Sigmoid colon (tissue), 7 donors: ENCODE results near the gene SLC9A9. TPM values are rescaled to one million over a fixed set of nuclear protein-coding genes. Genes with fewer than 3 reads are reported as not detected.

Experiments
- DNase-seq: peaks from one replicate; pipeline ENCODE4 v3.0.0-alpha.2; 2019
- H3K27ac ChIP-seq, 4 donors: fragments of 200-600 bp; sonication (generic); one replicate each; pipeline ENCODE4 v1.5.1; 2016 to 2019; ENCODE audit warnings: mild to moderate bottlenecking in 1 of 4
- H3K27me3 ChIP-seq, 3 donors: fragments of 200-600 bp; sonication (generic); one replicate each; pipeline ENCODE4 v1.5.1; 2019; ENCODE audit warnings: mild to moderate bottlenecking in 1 of 3
- H3K36me3 ChIP-seq, 4 donors: fragments of 200-600 bp; sonication (generic); one replicate each; pipeline ENCODE4 v1.5.1; 2016 to 2019
- H3K4me1 ChIP-seq, 4 donors: fragments of 200-600 bp; sonication (generic); one replicate each; pipeline ENCODE4 v1.5.1; 2017 to 2019
- H3K4me3 ChIP-seq, 4 donors: fragments of 200-600 bp; sonication (generic); one replicate each; pipeline ENCODE4 v1.5.1; 2017 to 2019; ENCODE audit warnings: mild to moderate bottlenecking in 2 of 4, moderate library complexity in 1 of 4
- H3K9me3 ChIP-seq, 4 donors: fragments of 200-600 bp in 3 of 4; sonication (generic) in 3 of 4; one replicate each; pipeline versions ENCODE4 v1.5.1 to v1.6.1; 2013 to 2019
- CTCF ChIP-seq, 4 experiments: fragments of 450-650 bp in 3 of 4; fragments of 200-600 bp in 1 of 4; IDR thresholded peaks; one replicate each; pipeline ENCODE4 v1.5.1; 2016 to 2019; ENCODE audit warnings: antibody characterized with exemption in 4 of 4, mild to moderate bottlenecking in 3 of 4, moderate library complexity in 2 of 4
- EP300 ChIP-seq, 4 donors: sonication (generic); formaldehyde crosslinking; IDR thresholded peaks; one replicate each; pipeline ENCODE4 v1.6.1; 2017; ENCODE audit warnings: antibody characterized with exemption in 4 of 4
- POLR2A ChIP-seq, 2 donors: fragments of 450-650 bp; IDR thresholded peaks; one replicate each; pipeline ENCODE4 v1.6.1; 2016; ENCODE audit warnings: antibody characterized with exemption in 2 of 2, mild to moderate bottlenecking in 2 of 2, moderate library complexity in 2 of 2
- POLR2AphosphoS5 ChIP-seq, 4 donors: sonication (generic); formaldehyde crosslinking; IDR thresholded peaks; one replicate each; pipeline ENCODE4 v1.6.1; 2017; ENCODE audit warnings: antibody characterized with exemption in 4 of 4
- WGBS, 2 donors: extraction: QIAGEN DNeasy Blood & Tissue Kit; methylation state at CpG; one replicate each; pipeline ENCODE4 v1.1.7; 2013; 5-methylcytosine and 5-hydroxymethylcytosine counted together
- intact Hi-C: fragments of 100-400 bp; cut with DNase I; formaldehyde crosslinking; loops from one replicate; pipeline ENCODE4 v1.15.1; 2023
- polyA plus RNA-seq, 3 donors: library from polyadenylated mRNA; stranded (reverse); fragments of 200-250 nt; gene quantifications; one replicate each; pipeline ENCODE4 v1.2.3, GENCODE V29; 2013
- total RNA-seq, 4 donors: library from RNA; depleted of rRNA; stranded (reverse); fragments of >200 nt; gene quantifications; one replicate each; pipeline ENCODE4 v1.1.0, GENCODE V29; 2016
- donor health status: healthy with polysubstance abuse.
- donor health status: Bipolar disorder and iron deficiency.
- donor health status: healthy.

SLC9A9 gene
- total and polyA plus RNA-seq, 7 donors, result 2.4 to 29.9 (median 18.9) TPM

DNA sequence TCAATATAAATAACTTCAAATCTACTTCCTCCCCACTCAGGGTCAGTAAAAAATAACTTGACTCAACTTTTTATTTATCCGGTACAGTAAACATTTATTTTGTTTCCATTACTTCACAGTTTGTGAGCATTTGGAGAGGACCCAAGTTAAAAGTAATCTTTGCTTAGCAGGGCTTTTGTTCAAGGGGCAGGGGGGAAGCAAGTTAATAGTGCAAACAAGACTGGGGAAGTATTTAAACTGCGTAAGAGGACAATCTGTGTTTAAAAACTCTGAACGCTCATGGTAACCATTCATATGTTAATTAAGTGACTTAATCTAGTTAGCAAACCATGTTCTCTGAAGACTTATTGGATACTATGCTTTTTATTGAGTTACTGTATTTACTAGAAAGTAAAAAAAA is 346.2 kb downstream of the SLC9A9 start:
- H3K4me1 ChIP-seq, result peaks cover 0 to 2% (median under 1%) of the 10 kb centered on the region in 4 donors
- no peak for DNase-seq
- H3K4me3 ChIP-seq, result no peak overlapping the region
- H3K27ac ChIP-seq, result no peak overlapping the region
- no peaks in the 10 kb centered on the region for H3K9me3 ChIP-seq
- intact Hi-C loops, result no loop called here
- 76 to 81% methylated on average over 3 of the region's 3 CpGs for WGBS, 2 donors
- TF ChIP-seq POLR2AphosphoS5 (IDR thresholded peaks at IDR 0.05) (no peak), CTCF (IDR thresholded peaks at IDR 0.05) (no peak), EP300 (IDR thresholded peaks at IDR 0.05) (no peak), POLR2A (IDR thresholded peaks at IDR 0.05) (no peak)
- H3K27me3 ChIP-seq, result no peaks in the 10 kb centered on the region
- H3K36me3 ChIP-seq, result no peaks in the 10 kb centered on the region

DNA sequence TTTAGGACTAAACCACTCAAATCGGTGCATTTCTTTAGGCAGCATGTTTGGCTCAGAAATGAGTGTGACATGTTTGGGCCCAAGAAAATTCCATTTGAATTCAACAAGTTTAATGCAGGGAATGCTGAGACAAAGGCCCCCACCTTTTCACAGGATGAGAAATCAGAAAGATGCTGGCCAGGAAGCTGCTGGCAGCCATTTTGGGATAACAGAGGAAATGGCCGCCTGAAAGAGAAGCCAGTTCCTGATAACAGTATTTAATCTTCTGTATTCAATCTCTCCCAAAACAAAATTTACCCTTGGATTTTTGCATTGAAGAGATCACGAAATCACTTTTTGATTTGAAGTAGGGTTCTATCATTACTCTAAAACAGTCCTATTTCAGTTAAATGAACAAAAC is 350.9 kb downstream of the SLC9A9 start:
- H3K4me1 ChIP-seq, result peaks cover 0 to 22% (median 17%) of the 10 kb centered on the region in 4 donors
- intact Hi-C loops, result no loop called here
- H3K9me3 ChIP-seq, result no peaks in the 10 kb centered on the region
- no peaks in the 10 kb centered on the region for H3K36me3 ChIP-seq
- no peak overlapping the region for H3K27ac ChIP-seq
- H3K27me3 ChIP-seq, result no peaks in the 10 kb centered on the region
- DNase-seq, result no peak
- TF ChIP-seq POLR2A (IDR thresholded peaks at IDR 0.05) (no peak), EP300 (IDR thresholded peaks at IDR 0.05) (no peak), CTCF (IDR thresholded peaks at IDR 0.05) (no peak), POLR2AphosphoS5 (IDR thresholded peaks at IDR 0.05) (no peak)
- H3K4me3 ChIP-seq, result no peak overlapping the region
- 94 to 98% methylated on average over 3 of the region's 3 CpGs for WGBS, 2 donors

GRCh38 chr3:143496191-143496590 is 352.1 kb downstream of the SLC9A9 start:
- H3K27ac ChIP-seq, result peak overlapping the region; percentile 23 to 67 (median 48)
- intact Hi-C loops, result no loop called here
- H3K27me3 ChIP-seq, result no peaks in the 10 kb centered on the region
- H3K9me3 ChIP-seq, result no peaks in the 10 kb centered on the region
- H3K36me3 ChIP-seq, result no peaks in the 10 kb centered on the region
- no peak for DNase-seq
- 63 to 65% methylated on average over 1 of the region's 1 CpG for WGBS, 2 donors
- no peak overlapping the region for H3K4me3 ChIP-seq
- peaks cover 0 to 22% (median 17%) of the 10 kb centered on the region in 4 donors for H3K4me1 ChIP-seq
- no peak for TF ChIP-seq CTCF (IDR thresholded peaks at IDR 0.05)
- no peak for TF ChIP-seq EP300 (IDR thresholded peaks at IDR 0.05)
- TF ChIP-seq POLR2A (IDR thresholded peaks at IDR 0.05), result no peak
- peak in 3 of 4 donors; percentile 18 to 38 (median 26) for TF ChIP-seq POLR2AphosphoS5 (IDR thresholded peaks at IDR 0.05)

DNA sequence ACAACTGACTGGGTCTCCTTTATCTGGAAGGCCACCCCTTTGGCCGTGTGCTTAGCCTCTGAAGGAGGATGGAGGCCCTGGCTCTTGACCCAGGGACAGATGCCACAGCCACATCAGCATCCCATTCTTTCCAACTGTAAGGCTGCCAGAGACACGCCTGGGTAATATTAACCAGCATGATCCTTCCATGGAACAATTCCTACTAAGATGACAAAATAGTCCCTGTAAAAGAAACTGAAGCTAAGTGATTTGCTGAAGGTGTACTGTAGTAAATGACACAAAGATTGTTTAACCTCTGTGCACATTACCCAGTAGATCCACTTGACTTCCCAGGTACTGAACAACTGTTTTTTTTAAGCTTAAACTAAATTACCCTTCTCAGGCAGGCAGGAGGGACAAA is 352.7 kb downstream of the SLC9A9 start:
- Histone ChIP-seq H3K9me3 (no peaks in the 10 kb centered on the region), H3K27ac (peak overlapping the region in 3 of 4 donors; percentile 44 to 67 (median 53)), H3K4me3 (no peak overlapping the region), H3K27me3 (no peaks in the 10 kb centered on the region), H3K36me3 (no peaks in the 10 kb centered on the region), H3K4me1 (peaks cover 0 to 22% (median 17%) of the 10 kb centered on the region in 4 donors)
- TF ChIP-seq POLR2A (IDR thresholded peaks at IDR 0.05) (no peak), POLR2AphosphoS5 (IDR thresholded peaks at IDR 0.05) (peak; percentile 67 to 85 (median 76))
- DNase-seq, result no peak
- 79 to 82% methylated on average over 2 of the region's 2 CpGs for WGBS, 2 donors
- intact Hi-C loops, result no loop called here

GRCh38 chr3:143486611-143487010 is 361.7 kb downstream of the SLC9A9 start:
- DNase-seq, result no peak
- intact Hi-C loops, result no loop called here
- TF ChIP-seq CTCF (IDR thresholded peaks at IDR 0.05) (no peak), POLR2AphosphoS5 (IDR thresholded peaks at IDR 0.05) (no peak), POLR2A (IDR thresholded peaks at IDR 0.05) (no peak), EP300 (IDR thresholded peaks at IDR 0.05) (no peak)
- Histone ChIP-seq H3K9me3 (no peaks in the 10 kb centered on the region), H3K27ac (no peak overlapping the region), H3K36me3 (no peaks in the 10 kb centered on the region), H3K27me3 (no peaks in the 10 kb centered on the region), H3K4me3 (no peak overlapping the region), H3K4me1 (no peaks in the 10 kb centered on the region)
